Natural killer cell (primary cell): ENCODE measurements around the gene KCNB1. TPM values are rescaled to one million over a fixed set of nuclear protein-coding genes. Genes with fewer than 3 reads are reported as not detected.

Experiments used
- ATAC-seq, 3 donors: fragments of 150-1000 bp in 2 of 3; fragments of 200-7000 bp in 1 of 3; cut with Tn5 transposase; 1 replicate in 1 of 3; 2 replicates in 2 of 3; pipeline ENCODE4 v1.10.0; 2021; ENCODE audit warnings: mild to moderate bottlenecking in 2 of 3, moderate library complexity in 2 of 3
- DNase-seq, 2 donors: peaks; one replicate each; pipeline versions ENCODE4 v3.0.0 to v3.0.0-alpha.2; 2013 to 2021; ENCODE audit warnings: mixed read lengths in 1 of 2
- H3K27ac ChIP-seq: one replicate; pipeline ENCODE4 v1.5.1; 2013; ENCODE audit warnings: mild to moderate bottlenecking, low read length
- H3K27me3 ChIP-seq: one replicate; pipeline ENCODE4 v1.6.1; 2013; ENCODE audit warnings: low read length; ENCODE audit not compliant: control insufficient read depth, insufficient read depth
- H3K36me3 ChIP-seq: one replicate; pipeline ENCODE4 v1.6.1; 2013; ENCODE audit warnings: low read length; ENCODE audit not compliant: control insufficient read depth, insufficient read depth
- H3K4me1 ChIP-seq: one replicate; pipeline ENCODE4 v1.6.1; 2013; ENCODE audit warnings: low read length; ENCODE audit not compliant: control insufficient read depth, insufficient read depth
- H3K4me3 ChIP-seq: one replicate; pipeline ENCODE4 v1.5.1; 2013; ENCODE audit warnings: low read length
- H3K9me3 ChIP-seq: one replicate; pipeline ENCODE4 v1.6.1; 2013; ENCODE audit warnings: low read length; ENCODE audit not compliant: control insufficient read depth, insufficient read depth
- H3K27ac Mint-ChIP-seq, 2 donors: one replicate each; pipeline ENCODE4 v1.8.0; 2022; ENCODE audit warnings: mild to moderate bottlenecking in 2 of 2, mixed read lengths in 2 of 2, moderate library complexity in 1 of 2
- H3K27me3 Mint-ChIP-seq, 2 donors: one replicate each; pipeline ENCODE4 v1.8.0; 2022; ENCODE audit warnings: low read depth in 2 of 2, mixed read lengths in 2 of 2
- H3K36me3 Mint-ChIP-seq: one replicate; pipeline ENCODE4 v1.8.0; 2022; ENCODE audit warnings: mixed read lengths
- H3K4me1 Mint-ChIP-seq, 2 donors: one replicate each; pipeline ENCODE4 v1.8.0; 2022; ENCODE audit warnings: mixed read lengths in 2 of 2
- H3K4me3 Mint-ChIP-seq: one replicate; pipeline ENCODE4 v1.8.0; 2022; ENCODE audit warnings: mild to moderate bottlenecking, moderate library complexity, mixed read lengths
- H3K9me3 Mint-ChIP-seq, 2 donors: one replicate each; pipeline ENCODE4 v1.8.0; 2022; ENCODE audit warnings: mixed read lengths in 2 of 2
- WGBS: methylation state at CpG from one replicate; pipeline ENCODE4 v1.1.7; 2013; ENCODE audit warnings: missing lambda C conversion rate; ENCODE audit not compliant: insufficient coverage; 5-methylcytosine and 5-hydroxymethylcytosine counted together
- intact Hi-C: fragments of 100-400 bp; cut with micrococcal nuclease; formaldehyde crosslinking; loops from one replicate; pipeline ENCODE4 v1.14.2; 2022
- total RNA-seq, 4 donors: library from RNA; stranded (reverse); fragments of 120-200 nt in 1 of 4; gene quantifications; one replicate each; pipeline versions ENCODE4 v1.2.3 to v1.2.4, GENCODE V29; 2013 to 2022
- TF ChIP-seq, protein P1 (sequence below): fragments of 200-600 bp; IDR thresholded peaks from one replicate; pipeline ENCODE4 v1.8.0; 2022; ENCODE audit warnings: antibody characterized with exemption

KCNB1 gene
- total RNA-seq, 3 donors from 2014 or later (not counting 1 experiment from before 2014, with no cell fraction given) = 0.09 TPM; not detected in 2

DNA sequence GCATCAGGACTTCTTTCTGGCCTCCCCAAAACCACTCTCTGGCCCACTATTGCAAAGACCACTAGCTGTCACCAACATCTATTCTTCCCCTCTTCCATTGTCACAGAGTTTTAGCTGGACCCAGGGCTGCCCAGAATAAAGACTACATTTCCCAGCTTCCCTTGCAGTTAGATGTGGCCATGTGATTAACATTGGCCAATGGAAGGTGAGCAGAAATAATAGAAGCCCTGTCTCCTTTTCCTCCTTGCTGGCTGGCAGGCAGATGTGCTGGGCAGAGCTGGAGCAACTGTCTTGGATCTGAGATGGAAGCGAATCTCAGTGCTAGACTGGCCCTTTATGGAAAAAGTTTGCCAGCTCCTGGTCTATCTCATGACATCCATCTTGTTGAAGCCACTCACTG, 97.0 kb downstream of the KCNB1 start:
- ATAC-seq = peak in 2 of 3 donors; percentile 49 to 59
- H3K27me3 Mint-ChIP-seq = peaks cover 23 to 24% of the 10 kb centered on the region in 2 donors
- no peaks in the 10 kb centered on the region for H3K9me3 Mint-ChIP-seq
- Histone ChIP-seq H3K27ac (no peak overlapping the region), H3K9me3 (no peaks in the 10 kb centered on the region), H3K27me3 (peaks cover 5% of the 10 kb centered on the region), H3K4me3 (no peak overlapping the region), H3K36me3 (no peaks in the 10 kb centered on the region), H3K4me1 (no peaks in the 10 kb centered on the region)
- H3K27ac Mint-ChIP-seq = no peak overlapping the region
- intact Hi-C loops = no loop called here
- peaks cover 0 to 5% of the 10 kb centered on the region in 2 donors for H3K4me1 Mint-ChIP-seq
- WGBS = 66% methylated on average over 1 of the region's 1 CpG
- no peaks in the 10 kb centered on the region for H3K36me3 Mint-ChIP-seq
- DNase-seq = peak in 1 of 2 donors; percentile 30
- H3K4me3 Mint-ChIP-seq = no peak overlapping the region
- TF ChIP-seq, protein P1, sequence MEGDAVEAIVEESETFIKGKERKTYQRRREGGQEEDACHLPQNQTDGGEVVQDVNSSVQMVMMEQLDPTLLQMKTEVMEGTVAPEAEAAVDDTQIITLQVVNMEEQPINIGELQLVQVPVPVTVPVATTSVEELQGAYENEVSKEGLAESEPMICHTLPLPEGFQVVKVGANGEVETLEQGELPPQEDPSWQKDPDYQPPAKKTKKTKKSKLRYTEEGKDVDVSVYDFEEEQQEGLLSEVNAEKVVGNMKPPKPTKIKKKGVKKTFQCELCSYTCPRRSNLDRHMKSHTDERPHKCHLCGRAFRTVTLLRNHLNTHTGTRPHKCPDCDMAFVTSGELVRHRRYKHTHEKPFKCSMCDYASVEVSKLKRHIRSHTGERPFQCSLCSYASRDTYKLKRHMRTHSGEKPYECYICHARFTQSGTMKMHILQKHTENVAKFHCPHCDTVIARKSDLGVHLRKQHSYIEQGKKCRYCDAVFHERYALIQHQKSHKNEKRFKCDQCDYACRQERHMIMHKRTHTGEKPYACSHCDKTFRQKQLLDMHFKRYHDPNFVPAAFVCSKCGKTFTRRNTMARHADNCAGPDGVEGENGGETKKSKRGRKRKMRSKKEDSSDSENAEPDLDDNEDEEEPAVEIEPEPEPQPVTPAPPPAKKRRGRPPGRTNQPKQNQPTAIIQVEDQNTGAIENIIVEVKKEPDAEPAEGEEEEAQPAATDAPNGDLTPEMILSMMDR = no peak

DNA sequence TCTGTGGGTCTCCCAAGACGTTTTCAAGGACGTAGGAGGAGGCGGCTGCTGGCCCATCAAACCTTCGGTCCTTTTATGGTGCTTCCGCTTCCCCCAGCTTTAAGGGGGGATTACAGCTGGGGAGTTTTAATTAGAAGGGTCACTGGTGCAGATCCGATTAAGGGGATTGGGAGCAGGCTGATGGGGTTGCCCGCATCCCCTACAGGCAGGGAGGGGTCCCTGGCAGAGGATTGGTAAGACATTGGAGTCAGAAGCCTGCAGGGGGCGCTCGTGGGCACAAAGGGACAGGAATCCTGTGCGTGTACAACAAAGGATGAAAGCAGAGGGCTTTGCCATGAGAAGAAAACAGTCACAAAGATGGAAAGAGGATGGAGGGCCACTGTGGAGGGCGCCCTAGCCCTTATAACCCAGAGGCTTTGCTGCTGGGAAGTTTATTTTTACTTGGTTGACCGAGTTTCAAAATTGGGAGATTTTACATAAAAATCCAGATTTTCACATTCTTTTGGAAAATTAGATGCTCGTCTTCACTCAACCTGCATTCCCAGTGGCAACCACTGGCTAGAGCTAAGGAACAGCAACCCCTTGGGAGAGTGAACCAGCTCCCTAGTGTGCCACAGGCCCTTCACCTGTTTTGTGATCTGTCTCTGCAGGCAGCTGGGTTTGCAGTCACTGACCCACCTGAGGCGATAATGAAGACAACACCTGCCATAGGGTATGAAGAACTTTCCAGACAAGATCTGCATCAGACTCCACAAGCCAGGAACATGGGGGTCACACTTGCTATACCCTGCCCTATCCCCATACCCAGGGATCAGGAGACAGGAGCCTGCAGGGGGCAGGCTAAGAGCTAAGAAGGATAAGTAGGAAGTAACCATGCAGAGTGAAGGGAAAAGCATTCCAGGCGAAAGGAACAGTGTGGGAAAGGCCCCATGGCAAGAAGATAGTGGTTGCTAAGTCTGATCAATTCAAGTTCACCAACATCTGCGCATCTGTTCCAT, 97.7 kb downstream of the KCNB1 start:
- TF ChIP-seq, protein P1 = peak; percentile 70
- Histone ChIP-seq H3K27me3 (peaks cover 5% of the 10 kb centered on the region), H3K27ac (no peak overlapping the region), H3K4me3 (no peak overlapping the region), H3K36me3 (no peaks in the 10 kb centered on the region), H3K9me3 (no peaks in the 10 kb centered on the region), H3K4me1 (no peaks in the 10 kb centered on the region)
- 43% methylated on average over 15 of the region's 16 CpGs for WGBS
- no peak overlapping the region for H3K27ac Mint-ChIP-seq
- intact Hi-C loops = loop anchor here (5.0 kb wide), 1 partner anchor 148 kb away; no protein-coding TSS in a partner anchor
- no peak overlapping the region for H3K4me3 Mint-ChIP-seq
- peaks cover 23 to 24% of the 10 kb centered on the region in 2 donors for H3K27me3 Mint-ChIP-seq
- H3K9me3 Mint-ChIP-seq = no peaks in the 10 kb centered on the region
- no peaks in the 10 kb centered on the region for H3K36me3 Mint-ChIP-seq
- H3K4me1 Mint-ChIP-seq = peaks cover 0 to 5% of the 10 kb centered on the region in 2 donors
- peak; percentile 60 to 67 for DNase-seq
- peak; percentile 42 to 70 (median 57) for ATAC-seq

DNA sequence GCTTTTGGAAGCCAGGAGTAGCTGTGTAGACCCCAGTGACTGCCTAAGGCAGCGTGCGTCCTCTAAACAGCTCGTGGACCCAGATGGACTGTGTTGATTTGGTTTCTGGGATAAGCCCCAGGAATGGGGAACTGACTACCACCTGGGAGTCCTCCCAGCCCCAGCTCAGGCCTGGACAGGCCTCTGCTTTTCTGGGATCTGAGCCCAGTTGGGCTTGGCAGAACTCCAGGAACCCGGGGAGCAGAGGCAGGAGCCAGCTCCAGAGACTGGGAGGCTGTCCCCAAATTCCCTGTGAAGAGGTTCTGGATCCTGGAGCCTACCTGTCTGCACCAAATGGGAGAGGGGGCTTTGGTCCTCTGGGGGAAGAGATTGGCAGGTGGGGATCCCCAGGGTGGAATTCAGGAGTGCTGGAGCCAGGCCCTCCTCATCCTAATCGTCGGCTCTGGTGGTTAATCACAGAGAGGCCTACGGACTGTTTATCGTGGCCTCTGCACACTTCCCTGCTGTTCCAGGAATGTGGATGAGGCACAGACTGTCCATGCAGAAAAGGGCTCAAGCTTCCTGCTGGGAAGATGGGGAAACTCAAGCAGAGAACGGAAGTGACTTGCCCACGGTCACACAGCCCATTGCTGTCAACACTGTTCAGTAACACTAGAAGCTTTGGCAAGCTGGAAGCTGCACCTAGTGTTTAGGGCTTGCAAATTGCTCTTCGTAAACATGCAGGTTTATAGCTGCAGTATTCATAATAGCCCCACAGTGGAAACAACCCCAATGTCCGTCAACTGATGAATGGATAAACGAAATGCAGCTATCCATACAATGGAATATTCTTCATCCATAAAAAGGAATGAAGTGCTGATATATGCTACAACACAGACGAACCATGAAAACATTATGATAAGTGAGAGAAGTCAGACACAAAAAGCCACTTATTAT, 100.6 kb downstream of the KCNB1 start:
- H3K4me1 ChIP-seq = no peaks in the 10 kb centered on the region
- Mint-ChIP-seq H3K9me3 (no peaks in the 10 kb centered on the region), H3K27ac (no peak overlapping the region), H3K36me3 (no peaks in the 10 kb centered on the region), H3K4me1 (peaks cover 0 to 5% of the 10 kb centered on the region in 2 donors), H3K27me3 (peaks cover 10 to 17% of the 10 kb centered on the region in 2 donors), H3K4me3 (no peak overlapping the region)
- WGBS = 78% methylated on average over 11 of the region's 14 CpGs
- intact Hi-C loops = loop anchor here (5.0 kb wide), 1 partner anchor 150 kb away; no protein-coding TSS in a partner anchor
- TF ChIP-seq, protein P1 = no peak
- no peak for DNase-seq
- H3K9me3 ChIP-seq = no peaks in the 10 kb centered on the region
- peaks cover 5% of the 10 kb centered on the region for H3K27me3 ChIP-seq
- no peak overlapping the region for H3K4me3 ChIP-seq
- H3K27ac ChIP-seq = no peak overlapping the region
- no peak for ATAC-seq
- no peaks in the 10 kb centered on the region for H3K36me3 ChIP-seq
